Naive thymus-derived CD4-positive, alpha-beta T cell (primary cell): ENCODE results near the gene FES. TPM values are rescaled to one million over a fixed set of nuclear protein-coding genes. Genes with fewer than 3 reads are reported as not detected.

Experiments used
- ATAC-seq: fragments of 150-1000 bp; cut with Tn5 transposase; 2 replicates; pipeline ENCODE4 v1.10.0; 2021; ENCODE audit warnings: mild to moderate bottlenecking, moderate library complexity
- CTCF ChIA-PET: fragments of 350-600 bp; sonication (Branson Sonifier 250); formaldehyde crosslinking; loops from one replicate; lab custom pipeline; 2021; ENCODE audit warnings: antibody characterized with exemption; lab: Charles Lee
- POLR2A ChIA-PET: fragments of 350-600 bp; sonication (Branson Sonifier 250); formaldehyde crosslinking; loops from one replicate; lab custom pipeline; 2021; ENCODE audit warnings: antibody characterized with exemption, inconsistent platforms; lab: Charles Lee
- DNase-seq, 9 donors: peaks; one replicate each; pipeline versions ENCODE4 v3.0.0 to v3.0.0-alpha.2; 2020 to 2022; ENCODE audit warnings: mixed read lengths in 1 of 9
- H3K27ac ChIP-seq: one replicate; pipeline ENCODE4 v1.7.0; 2013; ENCODE audit warnings: mild to moderate bottlenecking, low read depth, low read length, moderate library complexity
- H3K27me3 ChIP-seq, 2 donors: one replicate each; pipeline ENCODE4 v1.7.0; 2013; ENCODE audit warnings: low read length in 2 of 2, mild to moderate bottlenecking in 2 of 2, moderate library complexity in 2 of 2; ENCODE audit not compliant: control insufficient read depth in 2 of 2, insufficient read depth in 2 of 2
- H3K36me3 ChIP-seq, 3 experiments: 1 replicate in 2 of 3; 2 replicates in 1 of 3; pipeline ENCODE4 v1.7.0; 2013; ENCODE audit warnings: low read length in 3 of 3, mild to moderate bottlenecking in 3 of 3, moderate library complexity in 1 of 3; ENCODE audit not compliant: insufficient read depth in 3 of 3, control insufficient read depth in 2 of 3
- H3K4me1 ChIP-seq, 2 donors: one replicate each; pipeline ENCODE4 v1.7.0; 2013; ENCODE audit warnings: low read length in 2 of 2, mild to moderate bottlenecking in 2 of 2, moderate library complexity in 1 of 2; ENCODE audit not compliant: control insufficient read depth in 2 of 2, insufficient read depth in 2 of 2
- H3K4me3 ChIP-seq: 2 replicates; pipeline ENCODE4 v1.7.0; 2013; ENCODE audit warnings: mild to moderate bottlenecking, low read length
- H3K9me3 ChIP-seq, 3 experiments: 1 replicate in 2 of 3; 2 replicates in 1 of 3; pipeline ENCODE4 v1.7.0; 2013; ENCODE audit warnings: low read length in 3 of 3; ENCODE audit not compliant: control insufficient read depth in 2 of 3
- H3K27ac Mint-ChIP-seq, 9 donors: one replicate each; pipeline ENCODE4 v1.8.0; 2020 to 2022; ENCODE audit warnings: mixed read lengths in 9 of 9, mild to moderate bottlenecking in 8 of 9, moderate library complexity in 5 of 9, inconsistent platforms in 2 of 9
- H3K27me3 Mint-ChIP-seq, 5 donors: one replicate each; pipeline ENCODE4 v1.8.0; 2021 to 2022; ENCODE audit warnings: mixed read lengths in 5 of 5, mild to moderate bottlenecking in 1 of 5
- H3K36me3 Mint-ChIP-seq, 5 donors: one replicate each; pipeline ENCODE4 v1.8.0; 2020 to 2022; ENCODE audit warnings: mixed read lengths in 5 of 5, mild to moderate bottlenecking in 3 of 5, inconsistent platforms in 1 of 5
- H3K4me1 Mint-ChIP-seq, 7 donors: one replicate each; pipeline ENCODE4 v1.8.0; 2020 to 2022; ENCODE audit warnings: mixed read lengths in 7 of 7, mild to moderate bottlenecking in 3 of 7, inconsistent platforms in 1 of 7
- H3K4me3 Mint-ChIP-seq, 10 donors: one replicate each; pipeline ENCODE4 v1.8.0; 2020 to 2022; ENCODE audit warnings: mild to moderate bottlenecking in 10 of 10, mixed read lengths in 10 of 10, moderate library complexity in 6 of 10, inconsistent platforms in 2 of 10
- H3K9me3 Mint-ChIP-seq, 11 donors: one replicate each; pipeline ENCODE4 v1.8.0; 2020 to 2022; ENCODE audit warnings: mixed read lengths in 11 of 11, mild to moderate bottlenecking in 4 of 11, inconsistent platforms in 1 of 11, moderate library complexity in 1 of 11
- intact Hi-C, 2 donors: fragments of 100-400 bp; cut with micrococcal nuclease; formaldehyde crosslinking; loops; one replicate each; pipeline ENCODE4 v1.15.1; 2023
- polyA plus RNA-seq, 2 donors: library from polyadenylated mRNA; unstranded; fragments of 300-500 nt; fragmentation: Illumina TruSeq; gene quantifications; one replicate each; pipeline ENCODE4 v1.2.3, GENCODE V29; 2021
- total RNA-seq, 6 experiments: library from RNA in 5 of 6; stranded (reverse) in 5 of 6; gene quantifications; 1 replicate in 5 of 6; 2 replicates in 1 of 6; pipeline ENCODE4 v1.2.3 and lab custom pipeline; 2021 to 2026

Gene FES
- total and polyA plus RNA-seq, 7 experiments from 2014 or later: 2.3 to 78.6 (median 9.1) TPM; not detected in 2

DNA sequence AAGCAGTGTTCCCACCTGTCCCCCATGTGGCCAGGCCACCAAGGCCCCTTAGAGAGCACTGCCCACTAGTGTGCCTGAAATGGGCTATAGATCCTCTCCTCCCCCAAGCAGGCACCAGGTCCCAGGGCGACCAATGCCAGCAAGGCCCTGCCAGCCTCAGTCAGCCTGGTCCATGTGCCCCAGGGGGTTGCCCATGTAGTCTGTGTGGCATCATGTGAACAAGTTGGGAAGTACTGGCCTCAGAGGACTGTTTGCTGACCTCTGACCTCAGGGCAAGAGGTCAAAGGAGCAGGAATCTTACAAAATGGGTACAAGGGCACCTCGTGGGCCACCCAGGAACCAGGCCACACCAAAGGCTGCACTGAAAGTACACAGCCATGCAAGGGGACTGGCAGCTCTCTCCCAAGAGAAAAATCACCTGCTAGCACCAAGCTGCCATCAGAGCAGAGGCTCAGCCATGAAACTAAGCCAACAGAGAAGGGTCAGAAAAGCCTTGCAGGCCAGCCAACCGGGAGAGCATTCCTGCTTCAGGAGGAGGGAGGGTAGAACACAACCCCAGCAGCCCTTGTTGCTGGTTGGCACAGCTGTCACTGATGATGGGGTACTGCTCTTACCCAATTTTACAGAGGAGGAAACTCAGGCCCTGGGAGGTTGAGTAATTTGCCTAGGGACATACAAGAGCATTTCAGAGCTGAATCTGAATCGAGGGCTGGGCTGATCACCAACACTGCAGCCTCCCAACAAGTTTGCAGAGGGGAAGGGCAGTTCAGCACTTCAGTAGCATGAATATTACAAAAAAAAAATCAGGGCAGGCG lies 21.1 kb upstream of the FES start:
- Histone ChIP-seq H3K27me3 (no peaks in the 10 kb centered on the region), H3K4me1 (no peaks in the 10 kb centered on the region), H3K9me3 (no peaks in the 10 kb centered on the region), H3K27ac (no peak overlapping the region), H3K36me3 (no peaks in the 10 kb centered on the region), H3K4me3 (no peak overlapping the region)
- POLR2A ChIA-PET: no interaction called here
- H3K9me3 Mint-ChIP-seq: peaks cover 0 to 2% (median 0%) of the 10 kb centered on the region in 11 donors
- H3K27me3 Mint-ChIP-seq: no peaks in the 10 kb centered on the region
- peaks cover 0 to 10% (median 0%) of the 10 kb centered on the region in 5 donors for H3K36me3 Mint-ChIP-seq
- DNase-seq: no peak
- ATAC-seq: peak; percentile 76
- H3K27ac Mint-ChIP-seq: peak overlapping the region in 2 of 9 donors; percentile 52 to 81
- intact Hi-C loops: no loop called here
- H3K4me1 Mint-ChIP-seq: peaks cover 0 to 63% (median 3%) of the 10 kb centered on the region in 7 donors
- CTCF ChIA-PET: interaction anchor here (0.5 kb wide), 1 partner anchor 543 kb away, joined by 4 read pairs; no protein-coding TSS in a partner anchor
- H3K4me3 Mint-ChIP-seq: peak overlapping the region in 1 of 10 donors; percentile 17

- H3K4me1 Mint-ChIP-seq: peaks cover 0 to 67% (median 9%) of the 10 kb centered on the region in 7 donors
- H3K27me3 Mint-ChIP-seq: no peaks in the 10 kb centered on the region
- H3K9me3 ChIP-seq: no peaks in the 10 kb centered on the region
- ATAC-seq (no peak), DNase-seq (no peak)
- intact Hi-C loops: no loop called here
- H3K36me3 Mint-ChIP-seq: peaks cover 0 to 10% (median 0%) of the 10 kb centered on the region in 5 donors
- no peak overlapping the region for H3K4me3 Mint-ChIP-seq
- H3K27ac Mint-ChIP-seq: peak overlapping the region in 1 of 9 donors; percentile 81
- H3K4me3 ChIP-seq: no peak overlapping the region
- no peaks in the 10 kb centered on the region for H3K4me1 ChIP-seq
- POLR2A ChIA-PET: no interaction called here
- no peaks in the 10 kb centered on the region for H3K36me3 ChIP-seq
- no peak overlapping the region for H3K27ac ChIP-seq
- CTCF ChIA-PET: no interaction called here
- H3K9me3 Mint-ChIP-seq: peaks cover 0 to 2% (median 0%) of the 10 kb centered on the region in 11 donors
- no peaks in the 10 kb centered on the region for H3K27me3 ChIP-seq
Observed at GRCh38 chr15:90863987-90864386, 20.3 kb upstream of the FES start.

GRCh38 chr15:90864507-90864906 lies 19.8 kb upstream of the FES start:
- no peak overlapping the region for H3K27ac ChIP-seq
- Mint-ChIP-seq H3K4me3 (no peak overlapping the region), H3K27me3 (no peaks in the 10 kb centered on the region), H3K36me3 (peaks cover 0 to 10% (median 0%) of the 10 kb centered on the region in 5 donors), H3K4me1 (peaks cover 0 to 68% (median 12%) of the 10 kb centered on the region in 7 donors), H3K27ac (no peak overlapping the region), H3K9me3 (peaks cover 0 to 2% (median 0%) of the 10 kb centered on the region in 11 donors)
- no peak overlapping the region for H3K4me3 ChIP-seq
- no peaks in the 10 kb centered on the region for H3K9me3 ChIP-seq
- CTCF ChIA-PET: no interaction called here
- no peaks in the 10 kb centered on the region for H3K27me3 ChIP-seq
- no peak for ATAC-seq
- POLR2A ChIA-PET: no interaction called here
- H3K4me1 ChIP-seq: peaks cover 2% of the 10 kb centered on the region in 2 donors
- H3K36me3 ChIP-seq: no peaks in the 10 kb centered on the region
- DNase-seq: no peak
- intact Hi-C loops: no loop called here

DNA sequence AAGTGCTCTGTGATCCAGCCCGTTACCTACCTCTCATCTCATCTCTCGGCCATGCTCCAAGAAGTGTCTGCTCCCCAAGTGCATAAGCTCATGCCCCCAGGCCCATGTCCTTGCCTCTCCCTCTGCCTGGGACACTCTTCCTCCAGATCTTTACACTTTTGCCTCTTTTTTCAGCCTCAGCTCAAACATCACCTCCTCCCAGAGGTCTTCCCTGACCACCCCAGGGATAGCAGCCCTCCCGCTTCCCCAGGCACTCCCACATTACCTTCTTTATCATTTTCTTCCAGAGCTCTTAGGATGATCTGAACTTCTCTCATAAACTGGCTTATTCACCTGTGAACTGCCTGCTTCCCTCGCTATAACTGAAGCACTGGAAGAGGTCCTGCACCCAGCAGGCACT lies 18.6 kb upstream of the FES start:
- no peak overlapping the region for H3K4me3 Mint-ChIP-seq
- H3K27me3 Mint-ChIP-seq: no peaks in the 10 kb centered on the region
- Histone ChIP-seq H3K4me1 (peaks cover 14% of the 10 kb centered on the region in 2 donors), H3K4me3 (no peak overlapping the region), H3K36me3 (no peaks in the 10 kb centered on the region), H3K27ac (no peak overlapping the region), H3K27me3 (no peaks in the 10 kb centered on the region), H3K9me3 (no peaks in the 10 kb centered on the region)
- intact Hi-C loops: no loop called here
- peaks cover 12 to 72% (median 24%) of the 10 kb centered on the region in 7 donors for H3K4me1 Mint-ChIP-seq
- H3K9me3 Mint-ChIP-seq: no peaks in the 10 kb centered on the region
- DNase-seq (no peak), ATAC-seq (no peak)
- ChIA-PET CTCF (no interaction called here), POLR2A (interaction anchor here (0.6 to 0.7 kb wide), 2 partner anchors 83 to 929 kb away, joined by 3 to 4 read pairs; no protein-coding TSS in a partner anchor)
- peak overlapping the region in 4 of 9 donors; percentile 32 to 64 (median 49) for H3K27ac Mint-ChIP-seq
- H3K36me3 Mint-ChIP-seq: peaks cover 0 to 13% (median 0%) of the 10 kb centered on the region in 5 donors

GRCh38 chr15:90866161-90866715 lies 18.1 kb upstream of the FES start:
- ATAC-seq (no peak), DNase-seq (no peak)
- Mint-ChIP-seq H3K9me3 (no peaks in the 10 kb centered on the region), H3K4me3 (no peak overlapping the region), H3K27ac (peak overlapping the region in 2 of 9 donors; percentile 59 to 64), H3K4me1 (peaks cover 14 to 68% (median 27%) of the 10 kb centered on the region in 7 donors), H3K27me3 (no peaks in the 10 kb centered on the region), H3K36me3 (peaks cover 0 to 16% (median 0%) of the 10 kb centered on the region in 5 donors)
- H3K36me3 ChIP-seq: no peaks in the 10 kb centered on the region
- POLR2A ChIA-PET: interaction anchor here (0.7 kb wide), 1 partner anchor 82 kb away, joined by 3 read pairs; no protein-coding TSS in a partner anchor
- CTCF ChIA-PET: no interaction called here
- H3K4me1 ChIP-seq: peaks cover 16 to 17% of the 10 kb centered on the region in 2 donors
- H3K27ac ChIP-seq: no peak overlapping the region
- no peaks in the 10 kb centered on the region for H3K9me3 ChIP-seq
- H3K27me3 ChIP-seq: no peaks in the 10 kb centered on the region
- intact Hi-C loops: no loop called here
- no peak overlapping the region for H3K4me3 ChIP-seq

DNA sequence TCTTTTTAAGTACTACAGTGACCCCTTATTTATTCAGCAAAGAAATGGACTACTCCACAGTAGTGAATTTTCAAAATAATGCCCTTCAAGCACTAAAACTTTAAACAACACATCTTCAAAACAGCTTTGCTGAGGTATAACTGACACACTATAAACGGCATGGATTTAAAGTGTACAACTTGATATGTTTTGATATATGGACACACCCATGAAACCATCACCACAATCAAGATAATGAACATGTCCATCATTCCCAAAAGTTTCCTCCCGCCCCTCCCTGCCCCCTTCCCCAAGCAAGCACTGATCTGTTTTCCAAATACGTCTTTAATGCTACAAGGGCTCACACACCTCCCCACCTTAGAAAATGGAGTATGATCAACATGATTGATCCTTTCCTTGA lies 17.5 kb upstream of the FES start:
- H3K27ac Mint-ChIP-seq: peak overlapping the region in 1 of 9 donors; percentile 20
- no peak for ATAC-seq
- peaks cover 0 to 16% (median 0%) of the 10 kb centered on the region in 5 donors for H3K36me3 Mint-ChIP-seq
- H3K9me3 Mint-ChIP-seq: no peaks in the 10 kb centered on the region
- ChIA-PET CTCF (no interaction called here), POLR2A (interaction anchor here (1.6 kb wide), 1 partner anchor 8 kb away, joined by 3 read pairs; no protein-coding TSS in a partner anchor)
- Histone ChIP-seq H3K36me3 (no peaks in the 10 kb centered on the region), H3K4me1 (peaks cover 16 to 17% of the 10 kb centered on the region in 2 donors), H3K4me3 (no peak overlapping the region), H3K27me3 (no peaks in the 10 kb centered on the region), H3K9me3 (no peaks in the 10 kb centered on the region), H3K27ac (no peak overlapping the region)
- no peaks in the 10 kb centered on the region for H3K27me3 Mint-ChIP-seq
- H3K4me1 Mint-ChIP-seq: peaks cover 14 to 68% (median 27%) of the 10 kb centered on the region in 7 donors
- no peak for DNase-seq
- H3K4me3 Mint-ChIP-seq: no peak overlapping the region
- intact Hi-C loops: no loop called here
